SJSA1 (cell line): Measurements from ENCODE around the gene TXNRD2. TPM values are rescaled to one million over a fixed set of nuclear protein-coding genes. Genes with fewer than 3 reads are reported as not detected.
A peak's percentile ranks its signal among the peaks of the same experiment; 100 is the strongest.

Source experiments
- DNase-seq, 2 experiments: peaks; one replicate each; pipeline ENCODE4 v3.0.0-alpha.2; 2015 to 2020; ENCODE audit warnings: low spot score in 2 of 2, low read depth in 1 of 2
- H3K27ac ChIP-seq: fragments of 250-450 bp; sonication (Bioruptor Pico); 2 replicates; pipeline ENCODE4 v1.5.1; 2020; ENCODE audit warnings: mild to moderate bottlenecking, moderate library complexity
- H3K27me3 ChIP-seq: fragments of 250-450 bp; sonication (Bioruptor Pico); replicated peaks from 2 replicates; pipeline ENCODE4 v1.5.1; 2020; ENCODE audit warnings: mild to moderate bottlenecking, moderate library complexity
- H3K36me3 ChIP-seq: fragments of 250-450 bp; sonication (Bioruptor Pico); 2 replicates; pipeline ENCODE4 v1.5.1; 2020; ENCODE audit warnings: mild to moderate bottlenecking
- H3K4me1 ChIP-seq: fragments of 250-450 bp; sonication (Bioruptor Pico); replicated peaks from 2 replicates; pipeline ENCODE4 v1.6.1; 2021; ENCODE audit warnings: mild to moderate bottlenecking
- H3K4me3 ChIP-seq: fragments of 250-450 bp; sonication (Bioruptor Pico); 2 replicates; pipeline ENCODE4 v1.5.1; 2020; ENCODE audit warnings: mild to moderate bottlenecking
- H3K9me3 ChIP-seq: fragments of 250-450 bp; sonication (Bioruptor Pico); replicated peaks from 2 replicates; pipeline ENCODE4 v1.5.1; 2020; ENCODE audit warnings: mild to moderate bottlenecking
- total RNA-seq: library from RNA; depleted of rRNA; stranded (reverse); fragments of >200 nt; shearing (Covaris generic); gene quantifications from 2 replicates; pipeline ENCODE4 v1.2.3, GENCODE V29; 2014

The TXNRD2 gene
- total RNA-seq, 1 experiment from 2014 or later: 42.5 TPM

DNA sequence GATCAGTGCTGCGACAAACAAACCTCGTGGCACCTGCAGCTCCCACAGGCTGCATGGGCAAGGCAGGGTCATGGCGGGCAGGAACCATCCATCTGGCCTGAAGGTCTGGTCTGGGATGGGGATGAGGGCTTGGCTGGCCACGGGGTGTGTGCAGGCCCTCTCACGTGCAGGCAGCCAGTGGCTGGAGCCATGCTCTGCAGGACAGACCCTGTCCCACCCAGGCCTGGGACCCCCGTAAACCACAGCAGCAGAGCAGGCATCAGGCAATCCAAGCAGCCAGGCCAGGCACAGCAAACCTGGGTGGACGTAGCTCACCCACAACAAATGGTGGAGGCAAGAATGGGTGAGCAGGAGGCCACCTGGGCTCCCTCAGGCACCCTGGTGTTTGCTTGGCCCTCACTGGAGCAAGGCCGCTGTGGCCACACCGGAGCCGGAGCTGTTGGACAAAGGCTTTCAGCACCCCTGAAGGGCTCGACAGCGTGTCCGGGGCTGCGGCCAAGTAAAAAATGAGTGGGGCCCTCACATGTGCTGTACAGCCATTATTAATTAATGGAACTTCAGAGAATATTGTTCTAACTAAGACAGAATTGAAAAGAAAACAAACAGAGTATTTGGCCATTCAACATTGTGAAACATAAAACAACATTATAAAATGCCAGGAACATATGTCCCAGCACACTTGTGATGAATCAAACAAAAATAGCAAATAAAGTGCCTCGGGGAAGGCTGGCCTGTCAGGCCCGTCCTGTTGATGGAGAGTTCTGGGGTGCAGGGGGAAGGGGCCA is 63.0 kb downstream of the TXNRD2 start:
- no peaks in the 10 kb centered on the region for H3K27me3 ChIP-seq
- DNase-seq: peak in 1 of 2 experiments; percentile 60
- H3K4me1 ChIP-seq: peaks cover 59% of the 10 kb centered on the region
- H3K4me3 ChIP-seq: peak overlapping the region; percentile 19
- no peaks in the 10 kb centered on the region for H3K9me3 ChIP-seq
- H3K36me3 ChIP-seq: peaks cover 63% of the 10 kb centered on the region
- H3K27ac ChIP-seq: peak overlapping the region; percentile 17

DNA sequence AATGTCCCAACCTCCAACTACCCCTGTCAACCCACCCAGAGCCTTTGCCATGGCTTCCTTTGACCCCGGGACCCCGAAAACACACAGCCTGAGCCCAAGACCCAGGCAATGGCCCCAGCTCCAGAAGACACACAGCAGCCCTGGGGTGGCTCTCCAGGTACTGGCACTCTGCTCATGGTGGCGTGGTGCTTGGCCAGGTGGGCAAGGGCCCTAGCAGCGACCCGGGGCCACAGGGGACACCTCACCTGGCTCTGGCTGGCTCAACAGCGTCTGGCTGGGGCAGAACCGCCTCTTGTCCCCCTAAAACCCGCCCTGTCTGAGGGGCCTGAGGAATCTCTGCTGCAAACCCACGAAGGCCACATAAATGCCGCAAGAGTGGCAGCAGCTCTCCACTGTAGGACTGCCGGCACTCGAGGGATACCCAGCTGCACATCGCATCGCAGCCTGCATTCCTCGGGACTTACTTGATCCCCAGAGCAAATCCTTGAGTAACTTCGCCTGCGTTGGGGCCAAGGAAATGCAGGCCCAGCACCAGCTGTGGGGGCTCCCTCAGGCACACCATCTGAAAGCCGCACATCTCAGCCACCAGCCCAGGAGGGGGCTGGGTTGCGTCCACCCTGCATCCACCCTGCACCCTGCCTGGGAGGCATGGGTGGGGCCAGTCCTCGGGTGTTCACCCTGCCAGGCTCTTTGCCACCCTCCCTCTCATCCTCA is 63.8 kb downstream of the TXNRD2 start:
- no peak for DNase-seq
- Histone ChIP-seq H3K36me3 (peaks cover 66% of the 10 kb centered on the region), H3K27me3 (no peaks in the 10 kb centered on the region), H3K4me3 (no peak overlapping the region), H3K4me1 (peaks cover 51% of the 10 kb centered on the region), H3K27ac (no peak overlapping the region), H3K9me3 (no peaks in the 10 kb centered on the region)

DNA sequence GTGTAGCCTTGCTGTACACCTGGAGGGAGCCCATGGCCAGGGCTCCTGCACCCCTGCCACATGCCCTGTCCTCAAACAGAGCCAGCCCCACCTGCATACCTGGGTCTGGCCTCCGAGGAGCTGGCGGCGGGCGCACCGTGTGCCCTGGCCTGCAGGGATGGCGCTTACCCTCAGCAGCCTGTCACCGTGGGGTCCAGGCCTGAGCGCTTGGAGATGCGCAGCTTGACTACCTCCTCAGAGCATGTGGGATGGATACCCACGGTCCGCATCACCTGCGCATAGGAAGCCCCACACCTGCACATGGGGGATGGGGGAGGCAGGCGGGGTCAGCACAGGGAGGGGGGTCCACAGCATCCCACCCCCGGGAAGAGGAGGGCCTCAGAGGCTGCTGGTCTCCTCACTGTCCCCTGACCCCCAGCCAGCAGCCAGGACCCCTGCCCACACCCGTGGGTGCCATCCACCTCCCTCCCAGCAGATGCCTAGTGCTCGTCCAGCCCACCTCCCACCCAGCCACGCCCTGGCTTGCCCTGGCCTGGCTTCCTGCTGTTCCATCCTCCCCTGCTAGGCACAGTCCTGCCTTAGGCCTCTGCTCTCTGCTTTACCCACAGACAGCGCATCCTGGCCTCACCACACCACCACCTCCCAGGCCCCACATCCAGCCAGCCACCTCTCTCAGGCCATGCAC is 64.5 kb downstream of the TXNRD2 start:
- Histone ChIP-seq H3K4me1 (peaks cover 44% of the 10 kb centered on the region), H3K27ac (no peak overlapping the region), H3K36me3 (peaks cover 60% of the 10 kb centered on the region), H3K4me3 (no peak overlapping the region), H3K9me3 (no peaks in the 10 kb centered on the region), H3K27me3 (no peaks in the 10 kb centered on the region)
- no peak for DNase-seq

DNA sequence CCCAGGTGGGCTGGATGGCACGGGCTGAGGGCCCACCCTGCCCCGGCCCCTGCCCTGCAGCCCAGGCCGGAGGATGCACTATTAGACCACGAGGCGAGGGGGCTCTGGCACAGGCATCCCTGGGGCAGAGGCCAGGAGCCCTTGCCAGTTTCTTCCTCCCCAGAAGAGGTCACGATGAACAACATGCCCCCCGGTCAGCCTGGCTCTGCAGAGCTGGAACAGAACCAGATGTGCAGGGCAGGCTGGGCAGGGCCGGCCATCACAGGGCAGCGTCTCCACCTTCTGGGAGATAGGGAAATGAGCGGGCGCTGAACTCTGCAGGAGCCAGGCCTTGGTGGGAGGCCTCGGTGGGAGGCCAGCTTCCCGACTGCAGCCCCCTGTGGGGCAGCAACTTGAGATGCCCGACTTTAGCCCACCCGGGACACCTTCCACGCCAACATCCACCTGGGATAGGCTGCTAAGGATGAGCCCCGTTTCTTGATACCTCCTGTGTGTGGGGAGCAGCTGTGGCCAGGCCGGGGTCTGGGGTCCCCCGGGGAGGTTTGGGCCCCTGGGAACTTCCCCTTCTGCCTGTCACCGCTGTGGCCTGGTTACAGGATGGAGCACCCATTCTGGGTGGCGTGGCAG is 65.2 kb downstream of the TXNRD2 start:
- H3K27ac ChIP-seq: no peak overlapping the region
- H3K9me3 ChIP-seq: no peaks in the 10 kb centered on the region
- H3K36me3 ChIP-seq: peaks cover 60% of the 10 kb centered on the region
- DNase-seq: no peak
- no peak overlapping the region for H3K4me3 ChIP-seq
- peaks cover 37% of the 10 kb centered on the region for H3K4me1 ChIP-seq
- H3K27me3 ChIP-seq: no peaks in the 10 kb centered on the region

GRCh38 chr22:19875531-19876313 is 65.9 kb downstream of the TXNRD2 start:
- Histone ChIP-seq H3K27me3 (no peaks in the 10 kb centered on the region), H3K4me3 (no peak overlapping the region), H3K27ac (no peak overlapping the region), H3K9me3 (no peaks in the 10 kb centered on the region), H3K36me3 (peaks cover 60% of the 10 kb centered on the region), H3K4me1 (peaks cover 33% of the 10 kb centered on the region)
- no peak for DNase-seq

DNA sequence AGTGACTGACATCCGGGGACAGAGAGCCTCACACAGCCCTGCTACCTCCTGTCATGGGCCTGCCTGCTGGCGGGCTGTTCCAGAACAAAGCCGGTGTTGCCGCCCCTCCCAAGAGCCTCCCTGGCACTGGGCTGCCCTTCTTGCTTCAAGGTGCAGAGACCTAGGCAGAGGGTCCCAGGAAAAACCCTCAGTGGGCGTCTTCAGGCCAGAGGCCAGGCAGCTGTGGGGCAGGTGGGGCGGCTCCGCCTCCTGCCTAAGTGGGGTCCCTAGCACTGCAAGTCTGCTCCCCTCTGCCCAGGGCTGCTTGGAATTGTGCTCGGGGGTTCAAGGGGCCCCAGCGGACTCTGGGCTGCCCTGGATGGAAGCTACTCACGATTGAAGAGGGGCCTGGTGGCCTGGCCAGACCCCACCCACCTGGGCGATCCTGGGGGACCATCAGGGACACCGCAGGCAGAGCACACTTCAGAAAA is 66.5 kb downstream of the TXNRD2 start:
- DNase-seq: no peak
- no peaks in the 10 kb centered on the region for H3K9me3 ChIP-seq
- no peaks in the 10 kb centered on the region for H3K27me3 ChIP-seq
- H3K36me3 ChIP-seq: peaks cover 57% of the 10 kb centered on the region
- H3K27ac ChIP-seq: no peak overlapping the region
- peaks cover 26% of the 10 kb centered on the region for H3K4me1 ChIP-seq
- H3K4me3 ChIP-seq: no peak overlapping the region

DNA sequence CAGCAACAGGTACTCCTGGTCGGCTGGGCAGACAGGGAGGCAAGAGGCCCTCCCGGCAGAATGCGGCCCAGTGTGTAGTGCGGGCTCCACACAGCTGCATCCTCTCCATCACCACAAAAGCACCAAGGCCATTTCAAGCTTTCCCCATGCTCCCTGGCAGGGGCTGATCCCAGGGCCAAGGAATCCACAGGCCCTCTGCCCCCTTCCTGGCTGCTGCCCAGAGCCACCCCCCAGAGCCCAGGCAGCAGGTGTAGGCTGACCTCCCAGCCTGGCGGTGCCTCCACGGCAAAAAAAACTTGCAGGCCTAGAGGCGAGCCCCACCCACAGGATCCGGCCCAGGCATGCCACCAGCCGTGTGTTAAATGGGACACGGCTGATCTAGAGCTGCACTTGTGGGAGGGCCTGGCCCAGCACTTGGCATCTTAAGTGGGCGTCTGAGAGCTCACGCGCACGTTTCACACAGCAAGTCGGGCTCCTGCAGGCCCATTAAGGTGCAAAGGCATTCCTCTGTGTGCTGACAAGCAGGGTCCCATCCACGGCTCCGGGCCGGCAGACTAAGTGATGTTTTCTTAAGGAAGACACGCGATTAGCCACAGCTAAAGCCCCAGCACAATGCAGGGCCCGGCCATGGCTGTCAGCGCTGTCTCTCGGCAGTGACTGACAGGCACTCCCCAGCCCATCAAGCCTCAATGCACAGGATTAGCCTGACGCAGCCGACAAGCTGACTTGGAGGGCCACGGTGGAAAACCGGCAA is 67.1 kb downstream of the TXNRD2 start:
- peaks cover 21% of the 10 kb centered on the region for H3K4me1 ChIP-seq
- H3K36me3 ChIP-seq: peaks cover 52% of the 10 kb centered on the region
- no peaks in the 10 kb centered on the region for H3K27me3 ChIP-seq
- no peak overlapping the region for H3K27ac ChIP-seq
- H3K4me3 ChIP-seq: no peak overlapping the region
- H3K9me3 ChIP-seq: no peaks in the 10 kb centered on the region
- no peak for DNase-seq

DNA sequence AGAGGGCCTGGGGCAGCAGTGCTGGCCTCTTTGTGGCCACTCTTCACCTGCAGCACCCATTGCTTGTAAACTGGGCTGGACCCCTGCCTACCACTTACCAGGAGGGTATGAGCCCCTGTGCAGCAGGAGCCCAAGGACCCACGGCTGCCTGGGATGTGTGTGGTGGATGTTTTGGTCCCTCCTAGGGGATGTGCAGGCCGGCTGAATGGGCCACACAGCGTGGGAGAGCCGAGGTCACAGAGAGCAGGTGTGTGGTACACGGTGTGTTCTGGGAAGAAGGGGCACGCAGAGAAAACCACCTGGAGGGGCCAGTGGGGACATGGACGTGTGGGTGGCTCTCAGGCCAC is 67.7 kb downstream of the TXNRD2 start:
- no peak for DNase-seq
- H3K4me1 ChIP-seq: peaks cover 22% of the 10 kb centered on the region
- H3K27me3 ChIP-seq: no peaks in the 10 kb centered on the region

GRCh38 chr22:19873138-19873959 is 68.3 kb downstream of the TXNRD2 start:
- Histone ChIP-seq H3K4me1 (peaks cover 22% of the 10 kb centered on the region), H3K27ac (no peak overlapping the region), H3K27me3 (no peaks in the 10 kb centered on the region), H3K36me3 (peaks cover 50% of the 10 kb centered on the region), H3K9me3 (no peaks in the 10 kb centered on the region), H3K4me3 (no peak overlapping the region)
- no peak for DNase-seq

More for the DNA sequence above, 67.7 kb downstream of the TXNRD2 start:
- Histone ChIP-seq H3K27ac (no peak overlapping the region), H3K36me3 (peaks cover 52% of the 10 kb centered on the region), H3K4me3 (no peak overlapping the region), H3K9me3 (no peaks in the 10 kb centered on the region)

GRCh38 chr22:19872779-19873137 is 68.9 kb downstream of the TXNRD2 start:
- peaks cover 18% of the 10 kb centered on the region for H3K4me1 ChIP-seq
- no peak overlapping the region for H3K4me3 ChIP-seq
- H3K27me3 ChIP-seq: no peaks in the 10 kb centered on the region
- DNase-seq: no peak
- H3K27ac ChIP-seq: no peak overlapping the region
- no peaks in the 10 kb centered on the region for H3K9me3 ChIP-seq
- peaks cover 44% of the 10 kb centered on the region for H3K36me3 ChIP-seq

DNA sequence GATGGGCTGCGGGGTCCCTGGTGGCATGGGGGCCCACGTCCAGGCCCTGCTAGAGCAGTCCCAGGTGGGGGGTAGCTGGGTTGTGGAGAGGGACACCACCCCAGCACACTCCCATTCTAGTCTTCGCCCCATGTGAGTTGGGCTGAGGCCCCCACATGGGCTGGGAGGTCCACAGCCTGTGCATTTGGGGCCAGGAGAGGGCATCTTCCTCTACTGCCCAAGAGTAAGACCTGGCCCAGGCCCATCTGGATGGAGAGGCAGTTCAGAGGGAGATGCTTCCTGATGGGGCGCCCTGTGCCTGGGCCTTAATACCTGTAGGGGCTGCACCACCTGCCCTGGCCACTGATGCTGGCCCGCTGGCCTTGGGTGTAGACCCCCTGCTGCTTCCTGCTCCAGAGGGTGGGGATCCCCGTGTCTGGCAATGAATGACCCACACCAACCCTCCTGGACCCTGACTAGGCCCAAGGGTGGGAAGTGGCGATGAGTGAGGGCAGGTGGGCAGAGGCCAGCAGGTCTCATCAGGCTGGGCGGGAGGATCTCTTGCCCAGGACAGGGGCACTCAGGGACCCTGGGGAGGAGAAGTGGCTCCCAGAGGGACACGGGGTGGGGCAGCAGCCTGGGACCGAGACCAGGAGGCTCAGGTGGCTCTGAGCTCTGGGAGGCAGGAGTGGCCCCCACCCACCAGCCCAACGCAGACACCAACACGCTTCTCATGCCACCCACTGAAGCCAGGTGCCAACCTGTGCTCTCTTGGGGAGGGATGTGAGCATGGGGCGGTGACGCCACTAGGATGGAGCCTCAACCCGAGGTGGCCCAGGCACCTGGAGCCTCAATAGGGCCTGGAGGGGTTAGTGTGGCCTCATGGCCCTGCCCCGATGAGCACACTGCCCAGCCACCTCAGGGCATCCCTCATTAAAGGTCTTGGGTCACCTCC is 69.5 kb downstream of the TXNRD2 start:
- Histone ChIP-seq H3K4me3 (no peak overlapping the region), H3K36me3 (peaks cover 38% of the 10 kb centered on the region), H3K4me1 (peaks cover 14% of the 10 kb centered on the region; the same call in 1 of the 2 replicates), H3K27ac (no peak overlapping the region), H3K27me3 (no peaks in the 10 kb centered on the region), H3K9me3 (no peaks in the 10 kb centered on the region)
- DNase-seq: peak in 1 of 2 experiments; percentile 40
